ENCODE results near the gene DYRK4. TPM values are rescaled to one million over a fixed set of nuclear protein-coding genes. Genes with fewer than 3 reads are reported as not detected.

The DYRK4 gene
- total RNA-seq, 3 donors from 2014 or later (not counting 1 experiment from before 2014, with no cell fraction given), result 11.3 to 15.3 (median 14.2) TPM

DNA sequence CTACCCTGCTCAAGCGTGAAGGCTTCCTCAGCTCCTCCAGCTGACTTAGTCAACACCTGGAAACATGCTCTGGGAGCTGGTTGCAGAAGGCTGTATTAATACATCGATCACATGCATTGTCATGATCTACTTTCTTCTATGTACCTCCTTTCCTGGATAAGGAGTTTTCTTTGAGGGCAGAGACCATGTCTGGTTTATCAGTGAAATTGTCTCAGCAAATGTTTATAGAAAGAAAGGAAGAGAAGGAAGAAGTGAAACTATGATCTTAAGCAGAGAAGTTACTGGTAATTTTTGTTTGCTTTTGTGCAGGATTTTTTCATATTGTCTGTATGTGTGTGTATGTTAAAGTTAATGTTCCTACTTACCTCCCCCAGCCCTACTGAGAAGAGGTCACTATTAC lies 4.5 kb downstream of the DYRK4 start:
- no peaks in the 10 kb centered on the region for H3K27me3 ChIP-seq (ENCODE audit: control insufficient read depth, insufficient read depth, low read length)
- no peak overlapping the region for H3K4me3 ChIP-seq (ENCODE audit: low read length)
- no peaks in the 10 kb centered on the region for H3K9me3 Mint-ChIP-seq
- H3K27me3 Mint-ChIP-seq (ENCODE audit: low read depth in 2 of 2), result peaks cover 4 to 19% of the 10 kb centered on the region in 2 donors
- peaks cover 18 to 23% of the 10 kb centered on the region in 2 donors for H3K4me1 Mint-ChIP-seq
- H3K4me1 ChIP-seq (ENCODE audit: control insufficient read depth, insufficient read depth, low read length), result peaks cover 31% of the 10 kb centered on the region
- H3K36me3 Mint-ChIP-seq, result no peaks in the 10 kb centered on the region
- H3K27ac ChIP-seq (ENCODE audit: low read length), result no peak overlapping the region
- H3K27ac Mint-ChIP-seq, result no peak overlapping the region
- TF ChIP-seq CTCF (IDR thresholded peaks at IDR 0.05), result no peak
- H3K9me3 ChIP-seq (ENCODE audit: control insufficient read depth, insufficient read depth, low read length), result no peaks in the 10 kb centered on the region
- H3K4me3 Mint-ChIP-seq, result no peak overlapping the region
- no peaks in the 10 kb centered on the region for H3K36me3 ChIP-seq (ENCODE audit: control insufficient read depth, insufficient read depth, low read length)
- intact Hi-C loops (cut with micrococcal nuclease), result no loop called here
- DNase-seq (no peak), ATAC-seq (no peak)
- 72% methylated on average over 1 of the region's 2 CpGs for WGBS (ENCODE audit: insufficient coverage)

GRCh38 chr12:4567073-4567881 lies 5.3 kb downstream of the DYRK4 start:
- no peak for TF ChIP-seq CTCF (IDR thresholded peaks at IDR 0.05)
- ATAC-seq (no peak), DNase-seq (no peak)
- no peak overlapping the region for H3K4me3 Mint-ChIP-seq
- H3K27me3 ChIP-seq (ENCODE audit: control insufficient read depth, insufficient read depth, low read length), result no peaks in the 10 kb centered on the region
- H3K4me1 Mint-ChIP-seq, result peaks cover 11 to 17% of the 10 kb centered on the region in 2 donors
- no peak overlapping the region for H3K27ac Mint-ChIP-seq
- no peak overlapping the region for H3K4me3 ChIP-seq (ENCODE audit: low read length)
- no peaks in the 10 kb centered on the region for H3K36me3 ChIP-seq (ENCODE audit: control insufficient read depth, insufficient read depth, low read length)
- no peaks in the 10 kb centered on the region for H3K36me3 Mint-ChIP-seq
- intact Hi-C loops (cut with micrococcal nuclease), result no loop called here
- H3K9me3 ChIP-seq (ENCODE audit: control insufficient read depth, insufficient read depth, low read length), result no peaks in the 10 kb centered on the region
- no peaks in the 10 kb centered on the region for H3K9me3 Mint-ChIP-seq
- H3K27ac ChIP-seq (ENCODE audit: low read length), result peak overlapping the region; percentile 70
- peaks cover 4 to 18% of the 10 kb centered on the region in 2 donors for H3K27me3 Mint-ChIP-seq (ENCODE audit: low read depth in 2 of 2)
- peaks cover 23% of the 10 kb centered on the region for H3K4me1 ChIP-seq (ENCODE audit: control insufficient read depth, insufficient read depth, low read length)
- WGBS (ENCODE audit: insufficient coverage), result 38% methylated on average over 1 of the region's 3 CpGs

- Mint-ChIP-seq H3K4me3 (no peak overlapping the region), H3K36me3 (no peaks in the 10 kb centered on the region), H3K9me3 (no peaks in the 10 kb centered on the region), H3K4me1 (peaks cover 8 to 12% of the 10 kb centered on the region in 2 donors), H3K27me3 (ENCODE audit: low read depth in 2 of 2) (peaks cover 2 to 7% of the 10 kb centered on the region in 2 donors), H3K27ac (no peak overlapping the region)
- intact Hi-C loops (cut with micrococcal nuclease), result no loop called here
- Histone ChIP-seq H3K4me3 (ENCODE audit: low read length) (no peak overlapping the region), H3K36me3 (ENCODE audit: control insufficient read depth, insufficient read depth, low read length) (no peaks in the 10 kb centered on the region), H3K27ac (ENCODE audit: low read length) (no peak overlapping the region), H3K9me3 (ENCODE audit: control insufficient read depth, insufficient read depth, low read length) (no peaks in the 10 kb centered on the region), H3K27me3 (ENCODE audit: control insufficient read depth, insufficient read depth, low read length) (no peaks in the 10 kb centered on the region), H3K4me1 (ENCODE audit: control insufficient read depth, insufficient read depth, low read length) (peaks cover 18% of the 10 kb centered on the region)
- no peak for ATAC-seq
- 97% methylated on average over 3 of the region's 4 CpGs for WGBS (ENCODE audit: insufficient coverage)
- no peak for DNase-seq
- TF ChIP-seq CTCF (IDR thresholded peaks at IDR 0.05), result no peak
Observed at GRCh38 chr12:4569261-4569660, 7.3 kb downstream of the DYRK4 start.
